ENCODE measurements around the gene GJD3.
A peak's percentile ranks its signal among the peaks of the same experiment; 100 is the strongest.

The GJD3 gene

GRCh38 chr17:40351359-40352236 lies 12.9 kb downstream of the GJD3 start:
- DNase-seq, result peak; percentile 63

DNA sequence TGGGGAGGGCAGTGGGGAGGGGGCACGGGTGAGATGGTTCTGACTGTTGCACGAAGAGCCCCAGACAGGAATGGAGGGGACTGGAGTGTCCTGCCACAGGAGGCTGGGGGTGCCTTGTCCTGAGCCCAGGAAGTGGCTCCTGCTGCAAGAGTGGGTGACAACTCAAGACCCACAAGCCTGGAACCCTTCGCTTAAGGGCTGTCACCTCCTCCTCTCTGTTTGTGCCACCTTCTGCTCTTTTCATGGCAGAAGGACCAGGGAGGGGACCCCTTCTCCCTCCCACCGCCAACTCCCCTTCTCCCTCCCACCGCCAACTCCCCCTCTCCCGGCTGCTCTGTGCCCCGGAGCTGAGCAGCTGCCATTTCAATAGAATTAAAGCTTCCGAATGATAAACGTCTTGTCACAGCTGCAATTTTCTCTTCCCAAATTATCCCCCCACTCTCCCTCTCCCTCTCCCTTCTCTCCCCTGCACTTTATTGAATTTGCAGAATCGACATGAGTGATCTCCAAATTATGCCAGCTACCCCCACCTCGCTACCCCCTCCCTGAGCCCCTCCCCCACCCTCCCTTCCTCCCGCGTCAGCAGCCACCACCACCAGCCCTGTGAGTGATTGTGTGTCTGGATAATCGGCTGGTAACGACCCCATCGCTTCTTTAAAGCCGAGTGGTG lies 13.7 kb downstream of the GJD3 start:
- DNase-seq, result peak; percentile 82

DNA sequence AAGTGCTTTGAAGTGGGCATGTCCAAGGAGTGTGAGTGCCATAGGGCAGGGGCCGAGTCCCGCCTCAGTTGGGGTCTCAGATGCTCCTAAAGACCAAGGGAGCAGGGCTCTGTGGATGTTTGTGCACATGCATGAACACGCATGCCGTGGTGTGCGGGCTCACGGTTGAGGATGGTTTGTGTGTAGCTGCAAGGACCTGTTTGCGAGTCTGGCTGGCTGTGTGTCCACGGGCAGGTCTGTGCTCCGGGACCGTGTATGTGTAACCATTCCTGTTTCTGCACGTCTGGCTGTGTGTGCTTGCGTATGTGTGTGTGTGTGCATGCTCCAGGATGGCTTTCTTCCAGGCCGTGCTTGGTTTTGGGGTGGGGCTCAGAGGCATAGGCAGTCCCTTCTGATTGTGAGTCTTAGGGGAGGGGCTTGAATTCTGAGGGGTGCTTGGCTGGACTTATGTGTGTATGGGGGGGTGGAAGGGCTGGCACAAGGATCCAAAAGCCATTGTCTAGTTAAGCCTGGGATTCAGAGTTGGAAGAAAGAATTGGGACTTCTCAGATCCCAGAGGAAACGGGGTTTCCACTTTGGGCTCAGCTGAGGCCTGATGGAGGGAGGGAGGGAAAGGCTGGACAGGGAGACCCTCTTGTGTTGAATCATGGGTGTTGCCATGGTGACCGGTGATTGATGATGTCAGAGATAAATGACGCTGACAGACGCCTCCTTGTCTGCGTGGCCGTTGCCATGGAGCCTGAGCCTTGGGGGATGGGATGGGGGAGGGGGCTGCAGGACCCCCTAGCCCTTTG lies 14.4 kb downstream of the GJD3 start:
- DNase-seq, result peak; percentile 33

- DNase-seq, result no peak
These were observed 15.1 kb downstream of the GJD3 start for GRCh38 chr17:40349477-40349894.

- no peak for DNase-seq
These were observed 15.7 kb downstream of the GJD3 start for GRCh38 chr17:40348562-40349476.

- DNase-seq, result no peak
These were observed 16.4 kb downstream of the GJD3 start for GRCh38 chr17:40348136-40348504.

GRCh38 chr17:40347319-40348135 lies 17.0 kb downstream of the GJD3 start:
- no peak for DNase-seq

DNA sequence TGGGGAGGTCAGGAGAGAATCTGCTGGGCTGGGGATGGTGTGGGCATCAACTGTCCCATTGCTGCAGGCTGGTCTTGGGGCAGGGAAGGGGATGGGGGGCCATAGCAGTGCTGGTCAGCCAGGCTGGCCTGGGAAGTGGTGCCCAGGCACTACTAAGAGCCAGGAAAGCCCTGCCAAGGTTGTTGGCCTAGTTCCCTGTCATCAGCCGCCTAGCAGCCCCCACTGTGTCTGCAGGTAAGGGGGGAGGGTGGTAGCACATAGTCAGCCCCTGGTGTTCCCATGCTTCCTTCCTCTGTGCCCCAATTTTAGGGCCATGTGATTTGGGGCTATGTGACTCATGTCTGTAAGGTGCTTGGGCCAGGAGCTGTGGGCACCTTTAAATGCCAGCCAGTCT lies 17.8 kb downstream of the GJD3 start:
- DNase-seq, result no peak

GRCh38 chr17:40345994-40346764 lies 18.4 kb downstream of the GJD3 start:
- DNase-seq, result no peak

DNA sequence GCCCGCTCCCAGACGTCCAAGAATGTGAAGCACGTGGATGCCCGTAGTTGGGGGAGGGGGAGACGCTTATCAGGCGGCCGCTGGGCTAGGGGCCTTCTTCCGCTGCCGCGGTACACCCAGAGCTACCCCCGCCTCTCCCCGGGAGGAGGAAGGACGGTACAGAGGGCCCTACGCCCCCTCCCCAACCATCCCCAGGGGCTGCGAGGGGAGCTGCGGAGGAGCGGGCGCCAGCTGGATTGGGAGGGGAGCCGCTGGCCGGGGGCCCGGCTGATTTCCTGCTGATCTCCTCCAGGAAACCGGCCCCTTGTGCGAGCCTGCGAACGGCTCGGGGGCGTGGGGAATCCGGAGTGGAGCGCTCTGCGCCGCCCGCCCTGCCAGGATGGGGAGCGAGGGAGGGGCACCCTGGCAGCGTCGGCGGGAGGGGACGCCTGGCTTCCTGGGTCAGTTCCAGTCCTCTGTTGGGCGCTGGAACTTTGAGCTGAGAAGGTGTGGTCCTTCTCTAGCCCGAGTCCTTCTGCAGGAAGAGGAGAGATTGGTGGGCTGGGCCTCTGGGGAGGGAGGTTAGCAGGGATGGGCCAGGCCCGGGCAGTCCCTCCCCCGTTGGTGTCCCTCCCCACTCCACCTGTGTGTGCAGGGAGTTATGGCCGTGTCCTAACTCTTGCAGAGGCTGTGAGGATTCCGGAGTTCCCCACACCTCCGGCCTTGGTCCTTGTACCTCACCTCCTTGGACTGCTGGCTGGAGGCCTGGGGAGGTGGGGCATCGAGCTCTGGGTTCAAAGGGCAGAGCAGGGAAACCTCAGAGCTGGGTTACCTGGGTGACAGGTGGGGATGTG lies 19.2 kb downstream of the GJD3 start:
- DNase-seq, result no peak

DNA sequence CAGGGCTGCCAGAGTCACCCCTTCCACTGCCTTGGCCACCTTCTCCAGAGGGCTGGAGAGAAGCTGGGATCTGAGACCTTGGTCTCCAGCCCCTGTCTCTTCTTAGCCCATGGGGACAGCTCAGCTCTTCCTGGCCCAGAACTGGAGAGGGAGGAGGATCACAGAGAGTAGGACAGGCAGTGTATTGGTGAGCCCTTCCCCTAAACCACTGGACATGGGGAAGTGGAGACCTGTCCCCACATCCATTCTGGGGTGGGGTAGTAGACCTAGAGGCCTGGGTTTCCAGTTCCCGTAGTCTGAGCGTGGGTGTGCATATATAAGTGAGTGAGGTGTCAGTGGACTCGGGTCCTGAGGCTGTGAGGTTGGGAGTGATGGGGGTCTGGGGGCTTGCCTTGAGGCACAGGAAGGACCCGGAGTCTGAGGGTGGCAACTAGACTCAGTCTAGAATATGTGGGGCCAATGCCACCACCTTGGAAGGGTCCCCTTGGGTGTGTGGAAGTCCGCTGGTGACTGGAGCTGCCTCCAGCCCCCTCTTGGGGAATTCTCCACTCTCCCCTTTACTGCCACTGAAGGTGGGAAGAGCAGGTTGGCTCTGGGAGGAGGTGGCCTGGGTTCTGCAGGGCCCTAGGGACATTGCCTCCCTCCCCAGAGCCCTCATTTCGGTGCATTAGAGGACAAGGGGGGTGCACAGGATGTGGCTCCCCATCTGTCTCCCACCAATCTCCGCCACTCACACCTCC lies 19.9 kb downstream of the GJD3 start:
- DNase-seq, result no peak

- DNase-seq, result peak; percentile 39
These were observed 21.1 kb downstream of the GJD3 start for GRCh38 chr17:40343219-40344119.

DNA sequence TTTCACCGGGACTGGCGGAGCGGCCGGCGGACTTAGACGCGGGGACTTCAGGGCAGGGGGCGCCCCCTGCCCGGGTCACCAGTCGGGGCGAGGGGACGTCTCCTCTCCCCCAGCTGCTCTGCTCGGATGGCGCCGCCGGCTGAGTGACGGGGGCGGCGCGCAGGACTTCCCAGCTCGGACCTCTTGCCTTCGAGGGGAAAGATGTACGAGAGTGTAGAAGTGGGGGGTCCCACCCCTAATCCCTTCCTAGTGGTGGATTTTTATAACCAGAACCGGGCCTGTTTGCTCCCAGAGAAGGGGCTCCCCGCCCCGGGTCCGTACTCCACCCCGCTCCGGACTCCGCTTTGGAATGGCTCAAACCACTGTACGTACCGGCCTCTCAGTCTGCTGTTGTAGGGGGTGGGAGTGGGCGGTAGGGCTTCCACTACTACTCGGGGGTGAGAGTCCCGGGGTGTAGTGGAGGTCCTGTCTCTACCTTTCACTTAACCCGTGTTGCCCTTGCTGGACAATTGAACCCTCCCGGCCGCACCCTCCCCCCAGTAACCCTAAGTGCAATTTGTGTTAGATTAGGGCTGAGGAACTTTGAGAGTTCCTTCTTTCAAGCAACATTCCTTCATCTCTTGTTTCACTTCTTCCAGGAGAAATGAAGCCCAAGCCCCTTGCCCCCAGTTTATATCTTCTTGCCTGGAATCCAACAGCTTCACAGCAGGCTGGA lies 21.9 kb downstream of the GJD3 start:
- DNase-seq, result no peak

DNA sequence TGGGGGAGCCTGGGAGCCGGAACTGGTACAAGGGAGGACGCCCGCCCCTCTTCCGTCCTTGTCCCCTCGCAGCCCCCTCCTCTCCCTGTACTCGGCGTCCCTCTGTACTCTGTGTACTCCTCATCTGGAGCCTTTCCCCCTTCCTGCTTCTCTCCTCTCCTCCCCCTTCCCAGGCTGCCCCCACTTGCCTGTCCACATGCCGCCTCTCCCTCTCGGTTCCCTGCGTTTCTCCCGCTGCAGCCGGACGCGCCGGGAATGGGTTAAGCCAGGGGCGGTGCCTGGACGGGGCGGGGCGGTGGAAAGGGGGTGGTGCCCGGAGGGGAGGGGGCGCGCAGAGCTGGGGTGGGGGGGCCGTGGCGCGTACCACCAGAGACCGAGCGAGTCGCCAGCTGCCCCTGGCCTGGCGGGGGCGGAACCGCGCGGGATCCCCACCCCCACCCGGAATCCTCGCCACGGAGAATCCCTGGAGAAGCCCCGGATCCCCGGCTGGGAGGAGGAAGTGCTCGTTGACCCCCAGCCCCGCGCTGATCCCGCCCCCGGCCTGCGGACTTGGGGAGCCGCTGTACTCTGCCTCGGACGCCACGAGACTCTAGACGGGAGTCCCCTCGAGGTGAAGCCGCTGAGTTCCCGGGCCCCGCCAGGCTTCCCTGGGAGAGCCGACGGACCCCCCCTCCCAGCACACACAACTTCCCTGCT lies 22.6 kb downstream of the GJD3 start:
- no peak for DNase-seq

DNA sequence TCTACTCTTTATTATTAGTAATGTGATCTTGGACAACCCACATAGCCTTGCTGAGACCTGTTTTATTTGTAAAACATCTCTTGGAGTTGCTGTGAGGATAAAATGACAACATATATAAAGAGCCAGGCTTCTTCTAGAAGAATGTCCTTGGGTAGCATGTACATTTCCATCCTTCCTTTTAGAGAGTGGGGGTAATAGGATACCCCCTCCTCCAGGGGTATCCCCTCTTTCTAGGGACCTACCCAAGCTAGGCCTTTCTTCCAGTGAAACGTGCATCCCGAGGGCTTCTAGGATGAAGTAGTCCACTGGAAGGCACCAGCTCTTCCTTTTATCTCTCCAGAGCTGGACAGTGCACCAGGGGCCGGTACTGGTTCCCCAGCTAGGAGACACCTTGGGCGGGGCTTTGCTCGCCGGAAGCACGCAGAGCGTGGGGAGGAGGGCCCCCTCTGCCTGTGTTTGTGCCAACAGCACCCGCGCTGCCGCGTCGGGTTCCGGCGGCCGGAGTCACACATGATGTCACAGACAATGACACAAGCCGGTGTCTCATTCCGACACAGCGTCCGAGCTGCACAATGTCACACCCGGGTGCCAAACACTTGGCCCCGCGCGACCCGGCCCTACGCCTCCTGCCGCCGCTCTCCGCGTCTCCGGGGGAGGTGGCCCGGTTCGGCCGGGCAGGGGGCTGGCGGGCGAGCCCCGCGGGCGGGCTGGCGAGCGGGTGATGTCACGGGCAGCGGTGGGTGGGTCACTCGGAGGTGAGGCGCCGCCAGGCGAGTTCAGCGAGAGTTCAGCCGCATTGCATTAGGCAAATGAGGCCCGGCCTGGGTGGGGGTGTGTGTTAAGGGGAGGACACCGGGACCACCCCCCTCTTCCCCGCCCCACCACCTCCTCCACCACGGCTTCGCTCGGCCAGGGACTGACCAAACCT lies 23.4 kb downstream of the GJD3 start:
- no peak for DNase-seq
